OCI-LY3 (cell line): ENCODE measurements around the gene HOXA5.

Source experiments
- H2AFZ ChIP-seq: fragments of 200-600, 300-600 bp; shearing (Covaris generic); 2 replicates; pipeline ENCODE4 v1.6.0; 2014; ENCODE audit warnings: antibody characterized with exemption, low read depth, low read length
- H3K27ac ChIP-seq: fragments of 200-600, 300-600 bp; sonication (generic); 2 replicates; pipeline ENCODE4 v1.5.1; 2014; ENCODE audit warnings: mild to moderate bottlenecking, low read length, moderate library complexity, mixed read lengths
- H3K27me3 ChIP-seq: fragments of 200-600, 300-600 bp; sonication (generic); 2 replicates; pipeline ENCODE4 v1.6.1; 2014; ENCODE audit warnings: low read depth, low read length, mixed read lengths
- H3K36me3 ChIP-seq: fragments of 200-600, 300-600 bp; sonication (generic); replicated peaks from 2 replicates; pipeline ENCODE3; 2014; ENCODE audit warnings: low read depth, low read length, mixed read lengths
- H3K4me1 ChIP-seq: fragments of 300-600, 200-600 bp; sonication (generic); 2 replicates; pipeline ENCODE4 v1.6.1; 2014; ENCODE audit warnings: low read length, mixed read lengths
- H3K4me2 ChIP-seq: fragments of 200-600, 300-600 bp; sonication (generic); 2 replicates; pipeline ENCODE4 v1.6.1; 2014; ENCODE audit warnings: low read length, mixed read lengths
- H3K4me3 ChIP-seq: fragments of 300-600, 200-600 bp; sonication (generic); 2 replicates; pipeline ENCODE4 v1.5.1; 2014; ENCODE audit warnings: antibody characterized with exemption, mild to moderate bottlenecking, low read length, moderate library complexity
- H3K79me2 ChIP-seq: fragments of 300-600, 200-600 bp; shearing (Covaris generic); 2 replicates; pipeline ENCODE4 v1.6.1; 2014; ENCODE audit warnings: mild to moderate bottlenecking, low read length, mixed read lengths
- H3K9ac ChIP-seq: fragments of 300-600, 200-600 bp; shearing (Covaris generic); 2 replicates; pipeline ENCODE4 v1.6.0; 2014; ENCODE audit warnings: mild to moderate bottlenecking, low read length, moderate library complexity
- H3K9me3 ChIP-seq: fragments of 200-600, 300-600 bp; shearing (Covaris generic); 2 replicates; pipeline ENCODE4 v1.6.1; 2014; ENCODE audit warnings: low read length, mixed read lengths; ENCODE audit not compliant: insufficient read depth
- H4K20me1 ChIP-seq: fragments of 200-600, 300-600 bp; sonication (generic); 2 replicates; pipeline ENCODE4 v1.6.1; 2016; ENCODE audit warnings: low read length, mixed read lengths; ENCODE audit not compliant: insufficient read depth
- CTCF ChIP-seq: fragments of 200-600, 300-600 bp; sonication (generic); IDR thresholded peaks from 2 replicates; pipeline ENCODE4 v1.5.1; 2014; ENCODE audit warnings: antibody characterized with exemption, low read length, low read depth
- EZH2phosphoT487 ChIP-seq: fragments of 200-600 bp; shearing (Covaris generic); IDR thresholded peaks from 2 replicates; pipeline ENCODE4 v1.6.1; 2018; ENCODE audit warnings: antibody characterized with exemption, mixed run types, low read depth

HOXA5 gene

GRCh38 chr7:27123477-27124053, 19.9 kb downstream of the HOXA5 start:
- no peaks in the 10 kb centered on the region for H4K20me1 ChIP-seq
- no peak overlapping the region for H3K4me3 ChIP-seq
- no peaks in the 10 kb centered on the region for H3K4me1 ChIP-seq
- H3K9me3 ChIP-seq, result no peaks in the 10 kb centered on the region
- H3K9ac ChIP-seq, result no peak overlapping the region
- H2AFZ ChIP-seq, result no peak overlapping the region
- no peak overlapping the region for H3K4me2 ChIP-seq
- H3K79me2 ChIP-seq, result no peaks in the 10 kb centered on the region
- H3K27ac ChIP-seq, result no peak overlapping the region
- H3K36me3 ChIP-seq, result no peaks in the 10 kb centered on the region
- no peaks in the 10 kb centered on the region; the same call in 1 of the 2 replicates for H3K27me3 ChIP-seq
- TF ChIP-seq EZH2phosphoT487, result no peak
- TF ChIP-seq CTCF, result no peak

DNA sequence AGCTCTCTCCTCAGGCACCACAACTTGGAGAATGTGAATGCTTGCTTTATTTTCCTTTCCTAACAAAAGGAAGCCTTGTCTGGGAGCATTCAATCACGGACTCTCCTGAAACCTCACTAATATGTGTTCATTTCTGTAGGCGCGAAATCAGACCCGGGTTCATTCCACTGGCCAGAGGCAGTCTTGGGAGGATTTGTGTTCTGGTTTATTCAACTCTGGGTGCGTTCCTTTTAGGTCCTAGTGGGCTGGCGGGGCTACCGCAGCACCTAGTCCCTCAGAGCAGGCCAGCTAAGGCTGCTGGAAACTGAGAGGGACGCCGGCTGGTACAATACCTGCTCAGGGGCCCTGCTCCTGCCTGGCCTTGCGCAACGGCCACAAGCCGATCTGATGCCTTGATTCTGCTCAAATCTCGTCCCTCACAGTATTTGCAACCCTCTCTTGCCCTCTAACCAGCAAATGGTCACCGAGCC, 20.4 kb downstream of the HOXA5 start:
- no peak overlapping the region for H3K27ac ChIP-seq
- H3K9me3 ChIP-seq, result no peaks in the 10 kb centered on the region
- H3K4me2 ChIP-seq, result no peak overlapping the region
- no peaks in the 10 kb centered on the region; the same call in 1 of the 2 replicates for H3K27me3 ChIP-seq
- TF ChIP-seq CTCF (no peak), EZH2phosphoT487 (no peak)
- H3K4me1 ChIP-seq, result no peaks in the 10 kb centered on the region
- no peaks in the 10 kb centered on the region for H3K36me3 ChIP-seq
- H4K20me1 ChIP-seq, result no peaks in the 10 kb centered on the region
- H2AFZ ChIP-seq, result no peak overlapping the region
- H3K9ac ChIP-seq, result no peak overlapping the region
- H3K79me2 ChIP-seq, result no peaks in the 10 kb centered on the region
- no peak overlapping the region for H3K4me3 ChIP-seq

DNA sequence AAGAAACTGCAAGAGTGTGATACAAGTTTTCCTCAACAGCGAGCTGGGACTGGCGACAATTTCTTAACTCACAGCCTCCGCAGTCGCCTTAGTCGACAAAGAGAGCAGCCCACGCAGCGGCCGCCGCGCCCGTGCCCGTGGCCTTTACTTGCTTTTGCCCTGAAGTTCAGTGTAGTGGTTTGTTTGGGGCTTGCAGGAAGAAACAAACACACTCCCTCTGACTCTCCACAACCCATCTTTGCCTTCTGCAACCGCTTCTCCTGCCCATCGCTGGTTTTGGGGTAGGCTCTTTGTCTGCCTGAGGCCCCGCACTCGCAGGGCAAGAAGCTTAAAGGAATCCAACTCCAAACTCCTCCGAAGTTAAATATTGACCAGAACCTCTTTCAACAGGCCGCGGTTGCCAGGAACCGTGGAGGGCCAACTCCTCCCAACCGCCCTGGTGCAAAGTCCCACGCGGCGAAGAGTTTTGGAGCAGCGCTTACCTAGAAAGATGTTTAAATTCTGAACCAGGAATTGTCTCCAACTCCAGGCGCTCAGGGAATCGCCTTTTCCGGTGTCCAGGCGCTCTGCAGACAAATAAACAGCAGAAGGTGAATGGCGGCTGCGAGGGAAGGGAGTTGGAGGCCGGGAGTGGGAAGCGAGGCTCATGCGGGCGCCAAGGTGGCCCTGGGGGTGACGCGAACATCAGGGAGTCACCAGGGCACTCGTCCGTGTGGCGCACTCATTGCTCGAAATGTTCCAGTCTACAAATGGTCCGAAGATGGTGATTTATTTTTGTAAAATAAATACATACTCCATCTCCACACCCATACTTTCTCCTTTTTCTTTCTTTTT, 21.2 kb downstream of the HOXA5 start:
- no peak overlapping the region for H3K4me2 ChIP-seq
- no peaks in the 10 kb centered on the region for H3K79me2 ChIP-seq
- H3K9ac ChIP-seq, result no peak overlapping the region
- H2AFZ ChIP-seq, result no peak overlapping the region
- H3K36me3 ChIP-seq, result no peaks in the 10 kb centered on the region
- H3K4me3 ChIP-seq, result no peak overlapping the region
- no peaks in the 10 kb centered on the region for H3K4me1 ChIP-seq
- H4K20me1 ChIP-seq, result no peaks in the 10 kb centered on the region
- TF ChIP-seq CTCF (no peak), EZH2phosphoT487 (no peak)
- H3K9me3 ChIP-seq, result no peaks in the 10 kb centered on the region
- no peak overlapping the region for H3K27ac ChIP-seq
- no peaks in the 10 kb centered on the region; the same call in 1 of the 2 replicates for H3K27me3 ChIP-seq

DNA sequence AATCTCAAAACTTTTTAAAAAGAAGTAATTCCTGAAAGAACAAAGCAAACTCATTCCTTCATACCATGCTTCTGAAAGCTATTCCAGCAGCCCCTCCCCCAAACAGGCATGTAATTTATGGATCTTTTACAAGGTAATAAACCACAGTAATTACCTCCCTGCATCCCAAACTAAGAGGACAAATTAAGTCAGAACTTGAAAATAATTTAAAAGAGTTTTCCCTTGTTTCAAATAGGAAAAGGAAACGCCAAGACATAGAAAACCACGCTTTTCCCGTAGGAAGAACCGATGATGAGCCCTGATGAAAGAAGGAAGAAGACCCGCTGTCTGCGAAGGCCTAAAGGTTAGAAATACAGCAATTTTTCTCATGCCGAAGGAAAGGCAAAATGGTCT, 21.8 kb downstream of the HOXA5 start:
- Histone ChIP-seq H3K9me3 (no peaks in the 10 kb centered on the region), H3K27me3 (no peaks in the 10 kb centered on the region), H3K79me2 (no peaks in the 10 kb centered on the region), H3K27ac (no peak overlapping the region), H3K4me3 (no peak overlapping the region), H4K20me1 (no peaks in the 10 kb centered on the region), H2AFZ (no peak overlapping the region), H3K9ac (no peak overlapping the region), H3K4me2 (no peak overlapping the region), H3K36me3 (no peaks in the 10 kb centered on the region), H3K4me1 (no peaks in the 10 kb centered on the region)
- TF ChIP-seq CTCF, result no peak
- no peak for TF ChIP-seq EZH2phosphoT487
